Nephron (organoid): Measurements from ENCODE around the gene SNTB2.

ENCODE experiments used
- H3K27ac Mint-ChIP-seq, 3 experiments: 2 replicates each; pipeline ENCODE4 v1.8.0; 2020; ENCODE audit warnings: mixed read lengths in 3 of 3, mild to moderate bottlenecking in 2 of 3, moderate library complexity in 1 of 3
- H3K27me3 Mint-ChIP-seq: 2 replicates; pipeline ENCODE4 v1.8.0; 2021; ENCODE audit warnings: low read depth, mild to moderate bottlenecking, moderate library complexity, mixed read lengths
- H3K36me3 Mint-ChIP-seq: 2 replicates; pipeline ENCODE4 v1.8.0; 2020; ENCODE audit warnings: low read depth, mixed read lengths
- H3K4me1 Mint-ChIP-seq: 2 replicates; pipeline ENCODE4 v1.8.0; 2020; ENCODE audit warnings: mixed read lengths
- H3K4me3 Mint-ChIP-seq, 3 experiments: 2 replicates each; pipeline ENCODE4 v1.8.0; 2020; ENCODE audit warnings: mild to moderate bottlenecking in 3 of 3, mixed read lengths in 3 of 3, moderate library complexity in 2 of 3
- H3K9me3 Mint-ChIP-seq: 2 replicates; pipeline ENCODE4 v1.8.0; 2020; ENCODE audit warnings: mixed read lengths
- CTCF ChIP-seq, 3 experiments: fragments of 200-600 bp; sonication (generic); IDR thresholded peaks; one replicate each; pipeline ENCODE4 v1.5.0; 2021; ENCODE audit warnings: antibody characterized with exemption in 3 of 3; ENCODE audit not compliant: unreplicated experiment in 3 of 3

SNTB2 gene

GRCh38 chr16:69260019-69260418, 73.1 kb downstream of the SNTB2 start:
- H3K27ac Mint-ChIP-seq = peak overlapping the region in 1 of 3 experiments; percentile 35

GRCh38 chr16:69260506-69260905, 73.5 kb downstream of the SNTB2 start:
- H3K9me3 Mint-ChIP-seq = no peaks in the 10 kb centered on the region
- H3K27me3 Mint-ChIP-seq = no peaks in the 10 kb centered on the region
- no peak for TF ChIP-seq CTCF (IDR thresholded peaks at IDR 0.05; ENCODE audit: unreplicated experiment in 3 of 3)
- peaks cover 32% of the 10 kb centered on the region for H3K36me3 Mint-ChIP-seq
- H3K4me3 Mint-ChIP-seq = no peak overlapping the region
- H3K4me1 Mint-ChIP-seq = peaks cover 5% of the 10 kb centered on the region
- H3K27ac Mint-ChIP-seq = no peak overlapping the region

More at GRCh38 chr16:69260019-69260418, 73.1 kb downstream of the SNTB2 start:
- H3K36me3 Mint-ChIP-seq = peaks cover 32% of the 10 kb centered on the region
- no peaks in the 10 kb centered on the region for H3K9me3 Mint-ChIP-seq
- peaks cover 5% of the 10 kb centered on the region for H3K4me1 Mint-ChIP-seq
- H3K4me3 Mint-ChIP-seq = no peak overlapping the region
- TF ChIP-seq CTCF (IDR thresholded peaks at IDR 0.05; ENCODE audit: unreplicated experiment in 3 of 3) = no peak
- no peaks in the 10 kb centered on the region for H3K27me3 Mint-ChIP-seq

- H3K27ac Mint-ChIP-seq = no peak overlapping the region
Observed at GRCh38 chr16:69266334-69267063, 79.5 kb downstream of the SNTB2 start.

GRCh38 chr16:69267633-69268032, 80.7 kb downstream of the SNTB2 start:
- Mint-ChIP-seq H3K27ac (peak overlapping the region in 2 of 3 experiments; percentile 59 to 79), H3K27me3 (no peaks in the 10 kb centered on the region), H3K9me3 (no peaks in the 10 kb centered on the region), H3K4me3 (no peak overlapping the region), H3K4me1 (peaks cover 10% of the 10 kb centered on the region), H3K36me3 (peaks cover 31% of the 10 kb centered on the region)
- no peak for TF ChIP-seq CTCF (IDR thresholded peaks at IDR 0.05; ENCODE audit: unreplicated experiment in 3 of 3)

More at GRCh38 chr16:69266334-69267063, 79.5 kb downstream of the SNTB2 start:
- no peaks in the 10 kb centered on the region for H3K27me3 Mint-ChIP-seq
- H3K4me1 Mint-ChIP-seq = peaks cover 10% of the 10 kb centered on the region
- no peak overlapping the region for H3K4me3 Mint-ChIP-seq
- no peaks in the 10 kb centered on the region for H3K9me3 Mint-ChIP-seq
- TF ChIP-seq CTCF (IDR thresholded peaks at IDR 0.05; ENCODE audit: unreplicated experiment in 3 of 3) = no peak
- peaks cover 29% of the 10 kb centered on the region for H3K36me3 Mint-ChIP-seq

GRCh38 chr16:69270395-69270794, 83.4 kb downstream of the SNTB2 start:
- peaks cover 32% of the 10 kb centered on the region for H3K36me3 Mint-ChIP-seq
- TF ChIP-seq CTCF (IDR thresholded peaks at IDR 0.05; ENCODE audit: unreplicated experiment in 3 of 3) = no peak
- no peaks in the 10 kb centered on the region for H3K27me3 Mint-ChIP-seq
- H3K4me3 Mint-ChIP-seq = no peak overlapping the region
- no peaks in the 10 kb centered on the region for H3K9me3 Mint-ChIP-seq
- H3K27ac Mint-ChIP-seq = peak overlapping the region in 1 of 3 experiments; percentile 54
- peaks cover 14% of the 10 kb centered on the region for H3K4me1 Mint-ChIP-seq

GRCh38 chr16:69270831-69271230, 83.9 kb downstream of the SNTB2 start:
- Mint-ChIP-seq H3K9me3 (no peaks in the 10 kb centered on the region), H3K27ac (peak overlapping the region in 1 of 3 experiments; percentile 54), H3K36me3 (peaks cover 34% of the 10 kb centered on the region), H3K4me1 (peaks cover 18% of the 10 kb centered on the region), H3K4me3 (no peak overlapping the region), H3K27me3 (no peaks in the 10 kb centered on the region)
- TF ChIP-seq CTCF (IDR thresholded peaks at IDR 0.05; ENCODE audit: unreplicated experiment in 3 of 3) = no peak
